OCI-LY3 (cell line): ENCODE measurements around the gene SLC35A5.

Source experiments
- CTCF ChIP-seq: fragments of 200-600, 300-600 bp; sonication (generic); IDR thresholded peaks from 2 replicates; pipeline ENCODE4 v1.5.1; 2014; ENCODE audit warnings: antibody characterized with exemption, low read length, low read depth
- EZH2phosphoT487 ChIP-seq: fragments of 200-600 bp; shearing (Covaris generic); IDR thresholded peaks from 2 replicates; pipeline ENCODE4 v1.6.1; 2018; ENCODE audit warnings: antibody characterized with exemption, mixed run types, low read depth

- TF ChIP-seq EZH2phosphoT487 (no peak), CTCF (no peak)
Measured at GRCh38 chr3:112539825-112540650, 21.8 kb upstream of the SLC35A5 start.
